Uterus (tissue), 4 donors: ENCODE data around the gene FAM184B. TPM values are rescaled to one million over a fixed set of nuclear protein-coding genes. Genes with fewer than 3 reads are reported as not detected.

Source experiments
- DNase-seq, 2 donors: peaks; one replicate each; pipeline ENCODE4 v3.0.0-alpha.2; 2019 to 2020
- H3K27ac ChIP-seq, 2 donors: fragments of 200-600 bp; sonication (generic); 1 replicate in 1 of 2; 2 replicates in 1 of 2; pipeline ENCODE4 v1.5.1; 2016 to 2018
- H3K27me3 ChIP-seq, 2 donors: fragments of 200-600 bp; sonication (generic); one replicate each; pipeline ENCODE4 v1.5.1; 2018 to 2019; ENCODE audit warnings: control low read depth in 1 of 2
- H3K36me3 ChIP-seq, 2 donors: fragments of 200-600 bp; sonication (generic); one replicate each; pipeline ENCODE4 v1.5.1; 2019; ENCODE audit warnings: control low read depth in 1 of 2
- H3K4me1 ChIP-seq, 2 donors: fragments of 200-600 bp; sonication (generic); one replicate each; pipeline ENCODE4 v1.5.1; 2018 to 2019; ENCODE audit warnings: control low read depth in 1 of 2
- H3K4me3 ChIP-seq, 2 donors: fragments of 200-600 bp; sonication (generic); 1 replicate in 1 of 2; 2 replicates in 1 of 2; pipeline ENCODE4 v1.5.1; 2018 to 2019; ENCODE audit warnings: mild to moderate bottlenecking in 1 of 2
- H3K9me3 ChIP-seq, 2 donors: fragments of 200-600 bp; sonication (generic); one replicate each; pipeline ENCODE4 v1.5.1; 2019; ENCODE audit warnings: control low read depth in 1 of 2
- POLR2A ChIP-seq, 2 donors: fragments of 450-650 bp; IDR thresholded peaks; one replicate each; pipeline ENCODE4 v1.6.1; 2016; ENCODE audit warnings: antibody characterized with exemption in 2 of 2, mild to moderate bottlenecking in 1 of 2, moderate library complexity in 1 of 2
- intact Hi-C: fragments of 100-400 bp; cut with DNase I; formaldehyde crosslinking; loops from one replicate; pipeline ENCODE4 v1.15.1; 2023; ENCODE audit warnings: low total_unique reads
- total RNA-seq, 4 donors: library from RNA; depleted of rRNA in 3 of 4; stranded (reverse); fragments of >200 nt in 3 of 4; gene quantifications; one replicate each; pipeline versions ENCODE4 v1.1.0 to v1.2.4, GENCODE V29; 2014 to 2023
- TF ChIP-seq, protein P1 (sequence below), 4 experiments: fragments of 200-600 bp in 2 of 4; fragments of 450-650 bp in 2 of 4; sonication (generic) in 2 of 4; IDR thresholded peaks; one replicate each; pipeline ENCODE4 v1.5.1; 2016 to 2019; ENCODE audit warnings: antibody characterized with exemption in 4 of 4, mild to moderate bottlenecking in 2 of 4, moderate library complexity in 1 of 4
- donor health status: DM: yes; HTN: yes; CAD: no.

Gene FAM184B
- total RNA-seq, 4 donors from 2014 or later: 0.07 TPM; not detected in 3

DNA sequence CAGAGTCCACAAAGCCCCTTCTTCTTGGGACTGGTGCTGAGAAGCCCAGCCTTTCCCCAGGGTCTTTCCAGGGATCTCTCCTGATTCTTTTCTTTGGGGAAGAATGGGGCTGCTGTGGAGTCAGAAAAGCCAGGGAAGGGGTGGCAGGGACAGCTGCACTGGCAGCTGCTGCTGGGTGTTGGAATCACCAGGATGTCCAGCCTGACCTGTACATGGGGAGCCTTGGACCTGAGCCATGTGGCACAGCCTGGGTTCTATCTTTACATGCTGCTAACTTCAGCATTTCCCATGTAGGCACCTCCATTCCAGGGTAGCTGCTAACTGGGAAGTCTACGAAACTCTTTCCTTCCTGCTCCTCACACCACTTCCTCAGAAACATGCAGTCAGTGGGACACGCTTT is 131.0 kb downstream of the FAM184B start:
- no peaks in the 10 kb centered on the region for H3K4me1 ChIP-seq
- H3K36me3 ChIP-seq: no peaks in the 10 kb centered on the region
- no peaks in the 10 kb centered on the region for H3K9me3 ChIP-seq
- intact Hi-C loops: no loop called here
- H3K4me3 ChIP-seq: no peak overlapping the region
- TF ChIP-seq POLR2A (IDR thresholded peaks at IDR 0.05): no peak
- TF ChIP-seq, protein P1, sequence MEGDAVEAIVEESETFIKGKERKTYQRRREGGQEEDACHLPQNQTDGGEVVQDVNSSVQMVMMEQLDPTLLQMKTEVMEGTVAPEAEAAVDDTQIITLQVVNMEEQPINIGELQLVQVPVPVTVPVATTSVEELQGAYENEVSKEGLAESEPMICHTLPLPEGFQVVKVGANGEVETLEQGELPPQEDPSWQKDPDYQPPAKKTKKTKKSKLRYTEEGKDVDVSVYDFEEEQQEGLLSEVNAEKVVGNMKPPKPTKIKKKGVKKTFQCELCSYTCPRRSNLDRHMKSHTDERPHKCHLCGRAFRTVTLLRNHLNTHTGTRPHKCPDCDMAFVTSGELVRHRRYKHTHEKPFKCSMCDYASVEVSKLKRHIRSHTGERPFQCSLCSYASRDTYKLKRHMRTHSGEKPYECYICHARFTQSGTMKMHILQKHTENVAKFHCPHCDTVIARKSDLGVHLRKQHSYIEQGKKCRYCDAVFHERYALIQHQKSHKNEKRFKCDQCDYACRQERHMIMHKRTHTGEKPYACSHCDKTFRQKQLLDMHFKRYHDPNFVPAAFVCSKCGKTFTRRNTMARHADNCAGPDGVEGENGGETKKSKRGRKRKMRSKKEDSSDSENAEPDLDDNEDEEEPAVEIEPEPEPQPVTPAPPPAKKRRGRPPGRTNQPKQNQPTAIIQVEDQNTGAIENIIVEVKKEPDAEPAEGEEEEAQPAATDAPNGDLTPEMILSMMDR (IDR thresholded peaks at IDR 0.05): no peak
- no peak for DNase-seq
- no peak overlapping the region for H3K27ac ChIP-seq
- no peaks in the 10 kb centered on the region for H3K27me3 ChIP-seq

DNA sequence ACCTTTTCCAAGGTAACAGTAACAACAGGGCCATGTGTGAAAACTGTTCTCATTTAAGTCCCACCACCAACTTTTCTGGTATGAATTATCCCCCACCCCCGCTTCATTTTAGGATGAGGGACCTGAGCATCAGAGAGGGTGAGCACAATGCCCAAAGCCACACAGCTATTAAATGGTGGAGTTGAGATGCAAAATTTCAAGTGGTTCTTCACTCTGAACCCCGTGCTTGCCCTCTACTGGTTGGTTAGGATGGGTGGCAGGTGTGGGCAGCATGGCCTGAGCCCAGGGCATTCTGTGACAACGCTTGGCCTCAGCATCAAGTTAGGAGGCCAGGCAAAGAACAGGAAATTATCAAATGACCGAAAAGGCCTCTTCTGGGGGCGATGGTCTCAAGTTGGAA is 133.5 kb downstream of the FAM184B start:
- H3K27me3 ChIP-seq: no peaks in the 10 kb centered on the region

DNA sequence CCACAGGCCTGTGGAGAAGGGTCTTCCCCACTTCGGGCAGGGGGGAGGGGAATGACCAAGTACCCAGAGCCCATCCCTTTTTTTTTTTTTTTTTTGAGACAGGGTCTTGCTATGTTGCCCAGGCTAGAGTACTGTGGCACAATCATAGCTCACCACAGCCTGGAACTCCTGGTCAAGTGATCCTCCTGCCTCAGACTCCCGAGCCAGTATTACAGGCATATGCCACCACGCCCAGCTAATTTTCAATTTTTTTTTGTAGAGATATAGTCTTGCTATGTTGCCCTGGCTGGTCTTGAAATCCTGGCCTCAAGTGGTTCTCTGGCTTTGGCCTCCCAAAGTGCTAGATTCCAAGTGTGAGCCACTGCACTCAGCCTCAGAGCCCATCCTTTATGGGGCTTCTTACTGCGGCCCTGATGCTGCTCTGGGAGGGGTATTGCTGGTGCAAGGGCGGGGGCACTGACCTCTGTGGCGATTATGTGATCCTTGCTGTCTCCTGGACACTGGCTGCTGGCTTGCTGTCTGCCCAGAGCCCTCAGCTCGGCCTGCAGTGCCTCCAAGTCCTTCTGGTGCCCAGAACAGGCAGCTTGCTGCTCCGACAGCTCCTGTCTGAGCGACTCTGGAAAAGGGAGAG is 134.1 kb downstream of the FAM184B start:
- no peaks in the 10 kb centered on the region for H3K9me3 ChIP-seq
- H3K27me3 ChIP-seq: no peaks in the 10 kb centered on the region
- intact Hi-C loops: no loop called here
- H3K27ac ChIP-seq: no peak overlapping the region
- no peak overlapping the region for H3K4me3 ChIP-seq
- no peaks in the 10 kb centered on the region for H3K4me1 ChIP-seq
- H3K36me3 ChIP-seq: no peaks in the 10 kb centered on the region
- DNase-seq: no peak
- TF ChIP-seq POLR2A (IDR thresholded peaks at IDR 0.05): no peak
- TF ChIP-seq, protein P1 (IDR thresholded peaks at IDR 0.05): no peak

More for the DNA sequence above, 133.5 kb downstream of the FAM184B start:
- intact Hi-C loops: no loop called here
- H3K4me3 ChIP-seq: no peak overlapping the region
- no peaks in the 10 kb centered on the region for H3K36me3 ChIP-seq
- no peaks in the 10 kb centered on the region for H3K4me1 ChIP-seq
- no peak for DNase-seq
- no peak overlapping the region for H3K27ac ChIP-seq
- H3K9me3 ChIP-seq: no peaks in the 10 kb centered on the region
- TF ChIP-seq POLR2A (IDR thresholded peaks at IDR 0.05): no peak
- TF ChIP-seq, protein P1 (IDR thresholded peaks at IDR 0.05): no peak

DNA sequence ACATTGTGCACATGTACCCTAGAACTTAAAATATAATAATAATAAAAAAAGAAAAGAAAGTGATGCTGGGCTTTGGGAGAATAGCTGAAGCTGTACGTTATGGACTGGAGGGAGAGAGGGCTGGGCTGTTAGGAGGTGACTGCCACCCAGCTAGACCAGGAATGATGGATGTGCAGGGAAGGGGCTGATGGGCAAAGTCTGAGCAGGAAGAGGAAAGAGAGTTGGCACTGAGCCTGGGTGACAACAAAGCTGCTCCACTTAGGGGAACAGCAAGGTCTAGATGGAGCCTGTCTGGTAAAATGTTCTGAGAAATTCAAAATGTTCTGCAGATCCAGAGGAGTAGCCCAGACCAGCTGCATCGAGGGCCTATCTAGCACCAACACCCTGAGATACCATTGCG is 134.7 kb downstream of the FAM184B start:
- DNase-seq: no peak
- Histone ChIP-seq H3K27me3 (no peaks in the 10 kb centered on the region), H3K27ac (no peak overlapping the region), H3K36me3 (no peaks in the 10 kb centered on the region), H3K4me1 (no peaks in the 10 kb centered on the region), H3K9me3 (no peaks in the 10 kb centered on the region), H3K4me3 (no peak overlapping the region)
- intact Hi-C loops: no loop called here
- TF ChIP-seq POLR2A (IDR thresholded peaks at IDR 0.05): no peak
- TF ChIP-seq, protein P1 (IDR thresholded peaks at IDR 0.05): no peak

DNA sequence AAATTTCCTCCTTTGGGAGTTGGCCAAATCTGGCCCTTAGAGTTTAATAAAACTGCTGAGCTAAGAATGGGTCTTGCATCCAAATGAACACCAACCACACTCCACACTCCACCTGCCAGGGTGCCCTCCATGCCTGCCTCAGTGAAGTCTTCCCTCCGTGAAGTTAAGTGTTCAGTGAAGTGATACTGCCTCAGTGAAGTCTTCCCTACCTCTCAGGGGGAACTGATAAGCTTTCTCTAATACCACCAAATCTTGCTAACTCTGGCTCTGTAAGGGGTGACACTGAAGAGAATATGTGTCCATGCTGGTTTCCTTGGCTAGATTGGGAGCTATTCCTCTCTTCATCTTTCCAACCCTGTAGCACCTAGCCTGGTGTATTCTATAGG is 139.0 kb downstream of the FAM184B start:
- Histone ChIP-seq H3K36me3 (no peaks in the 10 kb centered on the region), H3K4me3 (no peak overlapping the region), H3K27me3 (no peaks in the 10 kb centered on the region), H3K27ac (no peak overlapping the region), H3K9me3 (no peaks in the 10 kb centered on the region), H3K4me1 (no peaks in the 10 kb centered on the region)
- intact Hi-C loops: no loop called here
- no peak for TF ChIP-seq POLR2A (IDR thresholded peaks at IDR 0.05)
- TF ChIP-seq, protein P1 (IDR thresholded peaks at IDR 0.05): no peak
- DNase-seq: no peak
